Activated CD8-positive, alpha-beta memory T cell treated with anti-CD3 and anti-CD28 coated beads for 4 hours (primary cell): ENCODE measurements around the gene STARD5.

Source experiments
- DNase-seq, 2 donors: peaks; one replicate each; pipeline ENCODE4 v3.0.0-alpha.2; 2020; ENCODE audit warnings: low read depth in 2 of 2

Gene STARD5

DNA sequence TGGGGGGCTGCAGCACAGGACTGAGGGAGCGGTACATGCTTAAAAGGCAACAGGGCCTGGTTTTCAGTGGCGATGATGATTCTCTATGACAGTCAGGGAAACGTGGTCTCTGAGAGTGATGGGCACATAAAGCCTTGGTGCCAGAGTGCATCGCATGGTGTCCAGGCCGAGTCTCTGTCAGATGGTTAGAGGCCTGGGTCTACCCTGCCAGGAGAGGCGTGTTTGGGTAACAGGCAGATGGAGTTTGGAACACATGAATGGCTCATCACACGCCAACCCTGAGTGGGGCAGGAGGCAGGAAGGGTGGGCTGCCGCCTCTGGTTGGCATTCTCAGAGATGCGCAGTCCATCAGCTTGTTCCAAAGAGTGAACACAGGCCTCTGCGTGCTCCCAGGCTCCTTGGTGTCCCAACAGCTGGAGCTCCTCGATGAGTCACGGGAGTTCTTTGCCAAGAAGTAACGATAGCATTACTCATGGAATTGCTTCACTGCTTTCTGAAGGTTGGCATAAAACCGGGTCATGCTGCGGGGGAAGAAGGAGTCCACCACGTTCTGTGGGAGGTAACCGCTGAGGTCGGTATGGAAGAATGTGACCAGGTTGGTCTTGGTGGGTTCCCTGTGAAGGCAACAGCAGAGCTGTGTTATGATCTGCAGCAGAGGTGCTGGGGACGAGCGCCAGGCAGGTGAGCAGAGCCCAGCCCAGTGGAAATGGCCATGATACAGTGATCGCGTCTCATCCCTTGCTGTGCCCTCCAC is 11.0 kb downstream of the STARD5 start:
- no peak for DNase-seq

DNA sequence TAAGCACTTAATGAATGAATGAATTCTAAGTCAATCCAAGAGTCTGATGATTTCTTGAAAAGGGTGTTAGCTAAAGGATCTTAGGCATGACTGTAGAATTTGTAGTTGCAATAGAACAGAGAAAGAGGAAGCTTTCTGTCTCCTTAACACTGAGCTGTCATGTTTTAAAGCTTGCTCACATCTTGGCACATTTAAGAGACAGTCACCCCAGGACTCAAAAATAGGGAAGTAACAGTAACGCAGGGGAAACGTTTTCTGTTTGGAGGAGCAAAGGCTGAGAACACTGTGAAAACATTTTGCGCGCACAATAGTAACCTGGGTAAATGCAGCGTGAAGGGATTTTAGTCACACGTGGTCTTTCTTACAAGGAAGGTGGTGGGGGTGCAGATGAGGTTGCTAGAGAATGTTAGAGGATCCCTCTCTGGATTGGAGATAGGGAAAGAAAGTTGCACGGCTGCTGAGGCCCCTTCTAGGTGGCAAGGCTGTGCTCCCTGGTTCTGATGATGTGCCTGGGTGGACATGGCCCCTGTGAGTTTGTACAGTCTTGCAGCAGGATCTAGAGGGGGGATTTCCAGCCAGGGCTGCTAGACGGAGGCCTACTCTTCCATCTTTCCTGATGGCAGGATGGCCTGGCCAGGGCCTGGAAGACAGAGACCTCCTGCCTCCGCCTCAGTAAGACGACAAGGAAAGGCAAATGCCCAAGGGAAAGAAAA is 12.0 kb downstream of the STARD5 start:
- DNase-seq: no peak

DNA sequence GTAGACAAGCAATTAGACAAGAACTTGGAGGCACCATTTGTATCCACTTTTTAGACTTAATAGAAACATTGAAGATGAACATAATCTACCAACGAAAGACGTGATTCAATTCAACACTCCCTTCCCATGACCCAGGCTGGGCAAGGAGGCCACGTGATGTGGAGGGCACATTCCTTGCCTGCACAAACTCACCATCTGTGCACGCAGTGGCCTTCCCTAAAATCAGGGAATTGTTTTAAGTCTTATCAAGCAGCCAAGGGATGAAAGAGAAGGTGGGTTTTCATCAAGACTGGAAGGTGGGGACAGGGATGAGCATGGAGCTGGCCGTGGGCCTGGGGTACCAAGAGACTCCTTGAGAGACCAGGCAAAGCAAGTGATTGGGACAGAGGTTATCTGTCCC is 13.5 kb downstream of the STARD5 start:
- no peak for DNase-seq

DNA sequence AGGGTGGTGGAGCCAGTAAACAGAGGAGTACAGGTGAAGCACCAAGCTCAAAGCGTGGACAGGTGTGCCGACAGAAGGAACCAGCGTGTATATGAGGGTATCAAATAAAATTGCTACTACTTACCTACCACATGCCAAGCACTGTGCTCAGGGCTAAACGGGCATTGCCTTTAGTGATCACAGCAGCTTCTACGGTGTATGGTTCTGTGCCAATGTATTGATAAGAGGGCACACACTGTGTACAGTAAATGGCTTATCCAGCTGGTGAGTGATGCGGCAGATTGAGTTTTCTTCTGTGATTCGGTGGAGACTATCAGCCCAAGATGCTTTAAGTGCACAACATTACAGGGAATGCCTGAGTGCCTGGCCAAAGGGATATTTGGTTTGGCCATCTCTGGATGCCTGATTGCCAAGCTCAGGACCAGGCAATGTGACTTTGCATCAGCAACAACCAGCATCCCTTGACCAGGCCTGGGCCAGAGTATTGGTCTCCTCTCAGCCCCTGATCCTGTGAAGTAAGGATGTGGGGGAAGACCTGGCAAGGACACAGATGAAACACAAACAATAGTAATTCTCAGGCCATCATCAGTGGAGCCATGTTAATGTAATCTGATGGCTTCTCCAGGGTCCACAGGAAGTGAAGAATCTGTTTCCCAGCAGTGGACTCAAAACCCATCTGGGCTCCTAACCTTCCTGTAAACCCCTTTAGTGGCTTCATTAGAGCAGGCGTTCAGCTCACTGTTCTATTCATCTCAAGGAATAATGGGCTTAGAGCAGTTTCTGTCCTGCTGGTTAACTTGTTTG is 14.1 kb downstream of the STARD5 start:
- no peak for DNase-seq

DNA sequence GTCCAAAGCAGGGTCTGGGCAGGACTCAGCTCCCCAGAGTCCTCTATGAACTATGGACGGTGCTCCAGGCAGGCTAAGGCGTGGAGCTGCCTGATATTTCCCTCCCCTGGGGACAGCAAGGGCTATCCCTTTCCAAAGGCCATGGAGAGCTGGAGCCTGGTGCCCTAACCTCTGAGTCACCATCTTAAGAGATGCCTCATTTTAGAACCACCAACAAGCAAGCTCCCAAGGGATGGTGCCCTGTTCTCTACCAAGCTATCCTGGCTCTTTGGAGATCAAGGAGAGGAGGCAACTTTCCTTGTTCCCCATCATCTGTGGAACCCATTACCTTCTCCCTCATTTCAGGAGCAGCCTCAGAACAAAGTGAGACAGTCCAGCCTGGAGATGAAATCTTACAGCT is 15.7 kb downstream of the STARD5 start:
- DNase-seq: no peak

DNA sequence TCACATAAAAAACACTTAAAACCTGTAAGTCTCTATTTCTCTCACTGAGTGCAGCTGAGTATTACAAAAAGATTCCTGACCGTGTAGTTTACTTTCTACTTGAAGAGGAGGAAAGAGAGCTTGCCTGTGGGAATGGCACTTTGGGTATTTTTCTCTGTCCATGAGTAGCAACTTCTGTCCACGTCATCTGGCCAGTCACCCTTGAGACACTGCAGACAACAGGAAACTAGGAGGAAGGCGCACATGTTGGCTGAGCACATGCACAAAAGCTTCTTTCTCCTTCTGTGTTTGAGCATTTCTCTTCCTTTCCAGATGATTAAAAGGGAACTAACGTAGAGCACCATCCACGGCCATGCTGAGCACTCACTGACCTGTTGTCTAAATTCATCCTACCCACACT is 19.7 kb downstream of the STARD5 start:
- DNase-seq: no peak

DNA sequence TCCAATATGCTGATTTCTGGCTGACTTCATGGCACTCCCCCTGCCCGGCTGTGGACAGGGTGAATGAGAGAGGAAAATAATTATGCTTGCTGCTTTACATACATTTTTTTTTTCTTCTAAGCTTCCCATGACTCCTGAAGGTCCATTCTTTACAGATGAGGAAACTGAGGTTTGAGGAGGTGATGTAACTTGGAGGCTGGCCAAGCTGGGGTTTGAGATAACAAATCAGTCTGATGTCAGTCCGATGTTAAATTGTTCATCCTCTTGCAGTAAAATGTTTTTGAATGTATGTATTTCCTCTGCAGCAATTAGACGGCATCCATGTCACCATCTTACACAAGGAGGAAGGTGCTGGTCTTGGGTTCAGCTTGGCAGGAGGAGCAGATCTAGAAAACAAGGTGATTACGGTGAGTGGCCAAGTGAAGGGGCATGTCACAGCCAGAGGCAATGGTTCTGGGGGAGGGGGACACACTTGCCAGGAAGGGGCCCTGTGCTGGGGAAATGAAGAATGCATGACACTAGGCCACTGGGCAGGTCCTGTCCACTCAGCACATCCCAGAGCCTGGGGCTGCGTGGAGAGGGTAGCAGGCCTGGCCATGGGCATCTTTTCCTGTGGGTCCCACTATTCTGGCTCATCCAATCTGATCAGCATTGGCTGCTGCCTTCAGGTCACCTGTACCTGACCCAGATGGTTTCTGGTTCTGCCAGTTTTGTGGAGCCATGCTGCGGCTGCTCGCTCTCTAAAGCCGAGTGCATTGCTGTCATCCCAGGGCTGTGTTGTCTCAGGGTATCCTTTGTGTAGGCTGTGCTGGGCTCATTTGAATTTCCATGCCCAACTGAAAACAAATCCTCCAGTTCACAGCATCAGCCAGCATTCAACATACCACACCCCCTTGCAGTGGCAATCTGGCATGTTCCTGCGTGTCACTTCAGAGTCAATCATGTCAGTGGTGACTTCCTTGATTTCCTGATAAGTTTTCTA is 20.4 kb downstream of the STARD5 start:
- no peak for DNase-seq

DNA sequence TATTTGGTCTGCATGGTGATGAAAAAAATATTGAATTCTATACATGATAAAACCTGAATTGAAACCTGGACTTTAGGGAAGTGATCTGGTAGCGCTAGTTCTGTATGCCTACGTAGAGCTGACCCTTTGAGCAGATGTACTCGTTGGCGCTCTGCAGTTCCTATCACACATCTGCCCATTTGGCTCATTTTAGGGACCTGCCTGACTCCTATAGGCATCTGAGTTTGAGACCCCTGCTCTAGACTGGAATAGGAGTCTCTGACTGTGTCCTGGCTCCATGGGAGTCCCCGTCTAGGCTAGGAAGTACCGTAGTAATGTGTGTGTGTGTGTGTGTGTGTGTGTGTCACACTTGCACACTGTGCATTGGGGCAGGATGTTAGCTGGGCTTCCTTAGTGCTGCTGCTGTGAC is 21.2 kb downstream of the STARD5 start:
- DNase-seq: no peak

DNA sequence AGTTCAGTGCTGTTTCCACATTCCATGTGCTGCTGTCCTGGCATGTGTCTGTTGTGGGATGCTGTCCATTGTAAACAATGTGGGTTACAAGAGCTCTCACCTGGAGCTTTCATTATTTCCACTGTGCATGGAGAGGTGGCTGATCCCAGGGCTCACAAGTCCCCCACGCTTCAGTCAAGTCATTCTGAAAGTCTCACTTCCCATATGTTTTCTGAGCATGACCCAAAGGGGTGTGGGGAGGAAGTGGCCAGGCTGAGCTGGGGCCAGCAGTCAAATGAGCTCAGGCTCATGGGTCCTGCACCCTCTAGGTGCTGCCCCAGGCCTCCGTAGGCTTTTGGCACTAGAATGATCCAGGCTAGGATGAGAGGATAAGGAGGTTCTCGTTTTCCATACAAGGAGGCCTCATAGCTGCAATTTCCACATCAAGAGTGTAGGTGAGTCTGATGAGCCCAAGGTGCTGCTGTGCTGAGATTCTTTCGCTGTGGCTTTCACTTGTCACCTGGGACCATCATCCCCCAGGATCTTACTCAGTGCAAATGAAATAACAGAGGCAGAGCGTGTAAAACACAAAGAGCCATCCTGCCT is 22.0 kb downstream of the STARD5 start:
- no peak for DNase-seq

DNA sequence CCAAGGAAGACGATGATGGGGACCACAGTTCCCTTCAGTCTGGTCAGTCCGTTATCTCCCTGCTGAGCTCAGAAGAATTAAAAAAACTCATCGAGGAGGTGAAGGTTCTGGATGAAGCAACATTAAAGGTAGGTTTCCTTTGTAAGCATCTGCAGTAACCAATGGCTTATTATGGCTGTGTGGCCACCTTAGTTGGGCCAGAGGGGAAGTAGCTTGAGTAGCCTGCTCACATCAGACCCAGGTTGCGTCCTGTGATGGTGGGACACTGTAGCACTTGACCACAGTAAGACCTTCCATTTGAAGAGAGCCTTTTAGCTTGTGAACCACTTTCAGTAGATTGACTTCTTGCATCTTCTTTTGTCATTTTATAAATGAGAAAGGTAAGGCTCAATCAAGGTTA is 22.6 kb downstream of the STARD5 start:
- no peak for DNase-seq

DNA sequence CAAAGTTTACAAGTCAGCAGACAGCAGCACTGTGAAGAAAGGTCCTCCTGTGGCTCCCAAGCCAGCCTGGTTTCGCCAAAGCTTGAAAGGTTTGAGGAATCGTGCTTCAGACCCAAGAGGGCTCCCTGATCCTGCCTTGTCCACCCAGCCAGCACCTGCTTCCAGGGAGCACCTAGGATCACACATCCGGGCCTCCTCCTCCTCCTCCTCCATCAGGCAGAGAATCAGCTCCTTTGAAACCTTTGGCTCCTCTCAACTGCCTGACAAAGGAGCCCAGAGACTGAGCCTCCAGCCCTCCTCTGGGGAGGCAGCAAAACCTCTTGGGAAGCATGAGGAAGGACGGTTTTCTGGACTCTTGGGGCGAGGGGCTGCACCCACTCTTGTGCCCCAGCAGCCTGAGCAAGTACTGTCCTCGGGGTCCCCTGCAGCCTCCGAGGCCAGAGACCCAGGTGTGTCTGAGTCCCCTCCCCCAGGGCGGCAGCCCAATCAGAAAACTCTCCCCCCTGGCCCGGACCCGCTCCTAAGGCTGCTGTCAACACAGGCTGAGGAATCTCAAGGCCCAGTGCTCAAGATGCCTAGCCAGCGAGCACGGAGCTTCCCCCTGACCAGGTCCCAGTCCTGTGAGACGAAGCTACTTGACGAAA is 24.2 kb downstream of the STARD5 start:
- DNase-seq: no peak

DNA sequence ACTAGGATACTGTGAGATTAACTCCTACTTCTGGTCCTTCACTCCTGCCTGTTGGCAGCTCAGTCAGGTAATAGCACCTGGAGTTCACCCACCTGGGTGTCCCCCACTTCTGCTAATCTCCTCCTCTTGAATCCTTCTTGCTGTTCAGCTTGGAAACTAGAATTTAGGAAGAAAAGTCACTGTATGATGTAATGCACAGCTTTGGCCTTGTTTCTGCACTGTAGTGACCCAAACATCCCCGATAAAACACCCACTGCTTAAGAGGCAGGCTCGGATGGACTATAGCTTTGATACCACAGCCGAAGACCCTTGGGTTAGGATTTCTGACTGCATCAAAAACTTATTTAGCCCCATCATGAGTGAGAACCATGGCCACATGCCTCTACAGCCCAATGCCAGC is 24.8 kb downstream of the STARD5 start:
- DNase-seq: no peak

DNA sequence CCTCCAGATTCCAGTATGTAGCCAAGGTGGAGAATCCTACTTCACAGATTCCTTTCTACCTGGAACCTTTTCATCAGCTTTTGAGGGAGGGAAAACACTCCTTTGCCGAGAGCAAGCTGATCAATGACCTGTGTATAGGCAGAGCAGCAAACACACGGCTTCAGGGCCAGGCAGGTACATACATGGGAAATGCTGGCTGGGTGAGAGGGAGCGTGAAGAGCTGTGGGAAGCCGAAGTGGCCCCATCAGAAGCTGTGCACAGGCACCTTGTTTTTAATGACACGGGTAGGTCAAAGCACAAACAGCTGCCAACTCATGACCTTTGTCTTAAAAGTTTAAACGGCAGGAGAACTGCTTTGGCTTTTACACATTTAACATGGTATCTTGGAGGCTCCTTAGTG is 25.3 kb downstream of the STARD5 start:
- no peak for DNase-seq

DNA sequence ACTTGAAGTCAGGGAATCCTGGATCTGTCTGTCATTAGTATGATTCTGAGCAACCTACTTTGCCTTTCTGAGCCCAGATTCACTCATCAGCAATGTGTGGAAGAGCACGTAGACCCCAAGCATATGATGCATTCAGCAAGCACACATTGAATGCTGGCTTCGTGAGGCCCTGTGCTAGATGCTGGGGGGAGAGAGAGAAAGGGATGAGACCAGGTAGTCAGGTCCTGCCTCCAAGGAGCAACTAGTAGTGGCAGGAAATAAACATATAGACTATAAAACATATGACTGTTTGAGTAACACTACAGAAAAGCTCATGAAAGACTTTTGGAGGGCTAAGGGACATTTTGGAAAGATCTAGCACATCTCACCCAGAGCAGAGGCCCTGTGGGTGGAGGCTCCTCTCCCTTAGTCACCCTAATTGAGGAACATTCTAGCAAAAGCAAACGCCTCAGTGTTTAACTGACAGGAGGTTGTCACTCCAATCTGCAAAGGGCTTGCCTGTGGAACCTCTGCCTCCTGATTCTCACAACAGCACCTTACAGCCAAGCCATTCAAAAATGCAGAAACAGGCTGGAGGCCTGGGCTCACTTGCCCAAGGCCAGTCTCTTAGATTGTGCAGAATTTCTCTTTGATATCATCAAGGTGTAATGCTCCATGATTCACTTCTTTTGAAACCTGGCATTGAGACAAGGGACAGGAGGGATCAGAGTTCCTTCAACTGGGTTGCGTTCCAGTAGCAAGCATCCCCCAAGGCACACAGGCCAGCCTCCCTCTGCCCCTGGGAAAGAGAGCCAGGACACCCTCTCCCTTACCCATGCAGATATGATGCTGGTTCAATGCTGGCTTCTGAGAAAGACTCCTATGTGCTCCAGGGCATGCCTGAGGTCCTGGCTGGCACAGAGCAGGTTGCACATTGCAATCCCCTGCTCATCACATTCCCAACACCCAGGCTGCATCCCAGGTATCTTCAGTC is 26.1 kb downstream of the STARD5 start:
- DNase-seq: no peak

DNA sequence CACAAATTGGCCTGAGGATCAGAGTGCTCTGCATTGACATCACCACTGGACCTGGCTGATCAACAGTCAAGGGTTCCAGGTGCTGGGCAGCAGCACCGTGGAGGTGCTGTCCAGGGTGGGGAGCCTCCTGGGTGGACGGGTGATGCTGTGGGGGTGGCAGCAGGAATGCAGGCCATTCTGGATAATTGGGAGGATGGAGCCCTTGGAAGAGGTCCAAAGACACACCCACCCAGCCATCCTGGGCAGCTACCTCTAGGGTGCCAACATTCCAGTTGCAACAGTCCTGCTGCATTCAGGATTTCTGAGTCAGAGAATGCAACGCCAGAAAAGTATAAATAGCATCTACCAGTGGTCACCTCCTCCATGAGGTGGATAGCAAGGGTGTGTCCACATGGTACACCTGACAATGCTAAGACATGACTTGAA is 26.8 kb downstream of the STARD5 start:
- DNase-seq: no peak

DNA sequence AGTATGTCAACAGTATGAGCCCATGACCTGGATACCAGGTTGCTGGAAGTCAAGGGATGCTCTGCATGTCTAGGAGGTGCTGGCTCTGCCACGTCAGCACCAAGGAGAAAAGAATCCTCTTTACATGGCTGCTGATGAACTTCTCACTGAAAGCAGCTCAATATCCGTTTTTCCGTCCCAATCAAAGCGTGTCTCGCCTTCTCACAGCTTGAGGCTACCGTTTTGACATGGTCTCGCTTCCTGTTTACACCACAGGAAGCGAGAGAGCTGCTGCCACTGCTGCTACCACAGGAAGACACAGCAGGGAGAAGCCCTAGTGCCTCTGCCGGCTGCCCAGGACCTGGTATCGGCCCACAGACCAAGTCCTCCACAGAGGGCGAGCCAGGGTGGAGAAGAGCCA is 27.3 kb downstream of the STARD5 start:
- DNase-seq: peak; percentile 34 to 51

DNA sequence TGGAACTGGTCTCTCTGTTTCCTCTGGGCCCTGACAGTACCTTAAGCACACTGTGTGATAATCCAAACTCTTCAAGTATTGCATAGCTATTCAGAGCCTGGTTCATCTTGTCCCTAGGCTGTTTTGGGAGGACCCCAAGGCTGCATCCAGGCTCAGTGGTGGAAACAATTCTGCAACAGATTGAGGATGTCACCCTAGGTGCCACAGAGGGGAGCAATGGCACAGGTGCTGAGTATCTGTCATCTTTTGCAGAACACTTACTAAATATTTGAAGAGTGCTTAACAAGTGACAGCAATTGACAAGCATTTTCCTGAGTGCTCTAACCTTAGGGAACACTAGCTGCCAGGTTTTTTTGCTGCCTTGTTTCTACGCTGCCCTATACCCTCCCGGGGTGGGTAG is 27.8 kb downstream of the STARD5 start:
- DNase-seq: no peak

DNA sequence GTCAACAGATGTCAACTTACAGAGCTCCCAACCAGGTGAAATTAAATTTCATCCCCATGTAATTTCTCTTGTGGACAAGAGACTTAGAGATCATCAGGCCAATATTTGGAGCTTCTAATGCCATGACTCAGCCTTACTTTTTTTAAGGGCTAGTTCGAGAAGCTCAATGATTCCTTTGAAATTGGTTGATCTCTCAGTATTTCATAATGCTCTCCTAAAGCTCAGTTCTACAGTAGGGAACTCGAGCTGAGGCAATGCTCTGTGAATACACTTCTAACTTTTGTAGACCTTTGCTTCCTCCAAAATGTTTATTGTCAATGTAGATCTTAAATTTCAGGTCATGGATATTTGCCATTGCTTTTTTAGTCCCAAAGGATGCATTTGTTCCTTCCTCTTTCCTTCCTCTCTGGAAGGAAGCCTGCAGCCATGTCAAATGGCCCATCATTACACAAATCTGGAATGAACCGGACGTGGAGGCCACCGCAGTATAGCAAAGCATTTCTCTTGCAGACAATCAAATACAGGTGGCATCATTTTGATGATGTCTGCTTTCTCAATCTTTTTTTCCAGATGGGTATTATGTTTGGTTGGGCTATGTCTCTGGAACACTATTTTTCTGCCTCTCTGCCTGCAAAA is 28.3 kb downstream of the STARD5 start:
- DNase-seq: no peak

DNA sequence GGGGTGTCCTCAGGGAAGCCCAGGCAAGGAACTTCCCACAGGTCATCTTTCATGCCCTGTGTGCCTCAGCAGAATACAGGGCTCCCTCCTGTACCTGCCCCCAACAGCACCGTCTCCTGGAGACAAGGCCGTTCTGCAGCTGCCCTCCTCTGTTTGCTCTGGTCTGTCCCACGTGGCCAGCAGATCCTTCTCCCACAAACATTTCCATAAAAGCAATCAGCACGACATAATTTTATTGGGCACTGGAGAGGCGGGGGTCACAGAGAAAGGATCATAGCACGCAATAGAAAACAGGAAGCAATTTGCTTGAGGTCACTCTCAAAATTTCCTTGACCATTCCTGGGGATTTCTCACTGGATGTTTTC is 29.4 kb downstream of the STARD5 start:
- DNase-seq: no peak
